IgD-negative memory B cell (primary cell): ENCODE data around the gene TCN2. TPM values are rescaled to one million over a fixed set of nuclear protein-coding genes. Genes with fewer than 3 reads are reported as not detected.

ENCODE experiments used
- H3K27ac Mint-ChIP-seq, 3 donors: one replicate each; pipeline ENCODE4 v1.8.0; 2020 to 2022; ENCODE audit warnings: mild to moderate bottlenecking in 3 of 3, mixed read lengths in 3 of 3, moderate library complexity in 1 of 3
- H3K27me3 Mint-ChIP-seq: one replicate; pipeline ENCODE4 v1.8.0; 2021; ENCODE audit warnings: mixed read lengths
- H3K36me3 Mint-ChIP-seq: one replicate; pipeline ENCODE4 v1.8.0; 2020; ENCODE audit warnings: mild to moderate bottlenecking, mixed read lengths
- H3K4me1 Mint-ChIP-seq, 3 donors: one replicate each; pipeline ENCODE4 v1.8.0; 2020 to 2022; ENCODE audit warnings: mixed read lengths in 3 of 3, mild to moderate bottlenecking in 1 of 3
- H3K4me3 Mint-ChIP-seq, 4 donors: one replicate each; pipeline ENCODE4 v1.8.0; 2020 to 2022; ENCODE audit warnings: mild to moderate bottlenecking in 4 of 4, mixed read lengths in 4 of 4, moderate library complexity in 3 of 4
- H3K9me3 Mint-ChIP-seq, 3 donors: one replicate each; pipeline ENCODE4 v1.8.0; 2020 to 2021; ENCODE audit warnings: mixed read lengths in 3 of 3, mild to moderate bottlenecking in 1 of 3
- polyA plus RNA-seq: library from polyadenylated mRNA; unstranded; fragments of 300-500 nt; fragmentation: Illumina TruSeq; gene quantifications from one replicate; pipeline ENCODE4 v1.2.3, GENCODE V29; 2021

TCN2 gene
- polyA plus RNA-seq, 1 donor from 2014 or later, result 0.48 TPM

- H3K4me3 Mint-ChIP-seq, result no peak overlapping the region
- no peaks in the 10 kb centered on the region for H3K36me3 Mint-ChIP-seq
- H3K27ac Mint-ChIP-seq, result no peak overlapping the region
- H3K27me3 Mint-ChIP-seq, result no peaks in the 10 kb centered on the region
- H3K9me3 Mint-ChIP-seq, result peaks cover 0 to 3% (median 0%) of the 10 kb centered on the region in 3 donors
- peaks cover 0 to 5% (median 4%) of the 10 kb centered on the region in 3 donors for H3K4me1 Mint-ChIP-seq
Observed at GRCh38 chr22:30640361-30640760, 33.4 kb downstream of the TCN2 start.

DNA sequence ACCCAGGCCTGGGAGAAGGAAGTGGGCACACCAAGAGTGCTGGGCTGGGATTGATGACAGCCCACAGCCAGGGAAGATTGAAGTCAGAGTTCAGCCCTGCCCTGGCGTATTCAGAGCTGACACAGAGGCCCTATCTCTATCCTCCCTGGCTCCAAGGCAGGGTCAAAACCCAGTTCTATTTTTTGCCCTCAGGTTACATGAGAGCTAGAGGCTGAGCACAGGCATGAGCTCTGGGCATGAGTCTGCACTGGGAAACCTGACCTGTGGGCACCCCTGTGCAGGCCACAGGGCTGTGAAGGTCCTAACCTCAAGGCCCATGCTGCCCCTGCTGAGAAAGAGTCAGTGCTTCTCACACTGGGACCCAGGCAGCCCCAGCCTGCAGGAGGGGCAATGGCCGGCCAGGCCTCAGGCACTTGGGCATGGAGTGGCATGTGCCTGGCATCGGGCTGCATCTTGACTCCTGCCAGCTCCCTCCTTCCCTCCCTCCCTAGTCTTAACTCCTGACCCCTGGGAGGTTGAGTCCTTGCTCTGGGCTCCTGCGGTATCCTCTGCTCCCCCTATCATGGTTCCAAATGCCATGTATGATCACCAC is 34.0 kb downstream of the TCN2 start:
- no peaks in the 10 kb centered on the region for H3K27me3 Mint-ChIP-seq
- peaks cover 0 to 3% (median 0%) of the 10 kb centered on the region in 3 donors for H3K9me3 Mint-ChIP-seq
- no peaks in the 10 kb centered on the region for H3K36me3 Mint-ChIP-seq
- peaks cover 0 to 4% (median 3%) of the 10 kb centered on the region in 3 donors for H3K4me1 Mint-ChIP-seq
- no peak overlapping the region for H3K27ac Mint-ChIP-seq
- H3K4me3 Mint-ChIP-seq, result no peak overlapping the region

DNA sequence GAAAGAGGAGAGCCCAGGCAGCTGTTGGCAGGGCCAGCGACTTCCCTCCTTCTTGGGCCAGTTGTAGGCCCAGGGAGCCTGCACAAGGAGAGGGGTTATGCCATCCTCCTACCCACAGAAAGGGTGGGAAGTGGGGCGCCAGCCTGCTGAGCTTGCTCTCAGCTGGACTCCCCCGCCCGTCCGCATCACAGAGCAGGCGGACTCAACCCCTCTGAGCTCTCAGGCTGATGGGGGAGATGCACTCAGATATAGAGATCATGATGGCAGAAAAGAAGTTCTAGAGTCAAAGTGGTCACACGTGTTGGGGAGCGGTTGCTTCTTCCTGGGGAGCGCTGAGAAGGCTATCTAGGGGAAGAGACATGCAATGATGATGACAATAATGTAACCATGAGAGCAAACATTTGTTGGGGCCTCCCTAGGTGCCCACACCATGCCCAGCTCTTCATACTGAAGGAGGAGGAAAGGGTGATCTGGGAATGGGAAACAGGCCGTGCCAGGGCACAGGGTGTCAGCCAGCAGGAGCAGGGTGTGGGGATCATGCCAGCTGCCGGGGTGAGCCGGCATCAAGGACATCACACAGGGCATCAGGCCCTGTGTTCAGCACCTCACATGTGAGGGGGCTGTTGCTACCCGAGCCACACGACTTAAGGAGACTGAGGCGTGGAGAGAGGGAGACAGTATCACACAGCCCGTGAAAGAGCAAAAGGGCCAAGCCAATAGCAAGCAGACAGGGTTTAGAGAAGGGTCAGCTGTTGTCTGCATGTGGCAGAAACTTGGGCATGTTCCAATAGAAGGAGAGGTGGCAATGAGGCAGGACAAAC is 36.3 kb downstream of the TCN2 start:
- Mint-ChIP-seq H3K4me3 (no peak overlapping the region), H3K36me3 (no peaks in the 10 kb centered on the region), H3K27ac (no peak overlapping the region), H3K4me1 (peaks cover 0 to 2% (median 0%) of the 10 kb centered on the region in 3 donors), H3K27me3 (no peaks in the 10 kb centered on the region), H3K9me3 (peaks cover 0 to 3% (median 0%) of the 10 kb centered on the region in 3 donors)

- Mint-ChIP-seq H3K4me3 (no peak overlapping the region), H3K36me3 (no peaks in the 10 kb centered on the region)
Observed at GRCh38 chr22:30646518-30647160, 39.7 kb downstream of the TCN2 start.

DNA sequence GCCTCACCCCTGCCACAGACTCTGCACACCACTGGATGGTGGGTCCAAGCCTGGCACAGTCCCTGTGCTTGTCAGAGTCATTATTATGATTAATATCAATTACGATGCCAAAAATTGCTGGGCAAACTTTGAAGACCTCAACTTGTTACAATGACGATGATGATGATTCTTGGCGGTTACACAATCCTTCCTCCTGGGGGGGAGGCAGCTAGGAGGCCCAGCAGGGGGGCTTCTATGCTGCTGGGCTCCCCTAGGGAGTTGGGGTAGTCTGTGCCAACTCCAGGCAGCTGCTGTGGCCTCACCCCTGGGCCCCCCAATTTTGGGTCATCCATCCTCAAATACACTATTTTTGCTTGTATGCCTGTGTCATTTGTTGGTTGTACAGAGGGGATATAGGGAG is 40.6 kb downstream of the TCN2 start:
- Mint-ChIP-seq H3K27me3 (no peaks in the 10 kb centered on the region), H3K36me3 (no peaks in the 10 kb centered on the region), H3K4me1 (peaks cover 0 to 4% (median 3%) of the 10 kb centered on the region in 3 donors), H3K9me3 (peaks cover 0 to 2% (median 0%) of the 10 kb centered on the region in 3 donors), H3K27ac (no peak overlapping the region), H3K4me3 (no peak overlapping the region)

More at GRCh38 chr22:30646518-30647160, 39.7 kb downstream of the TCN2 start:
- peaks cover 0 to 2% (median 0%) of the 10 kb centered on the region in 3 donors for H3K9me3 Mint-ChIP-seq
- H3K27me3 Mint-ChIP-seq, result no peaks in the 10 kb centered on the region
- peaks cover 0 to 4% (median 3%) of the 10 kb centered on the region in 3 donors for H3K4me1 Mint-ChIP-seq
- H3K27ac Mint-ChIP-seq, result no peak overlapping the region

GRCh38 chr22:30648825-30649224 is 41.9 kb downstream of the TCN2 start:
- H3K9me3 Mint-ChIP-seq, result peaks cover 0 to 2% (median 0%) of the 10 kb centered on the region in 3 donors
- H3K4me1 Mint-ChIP-seq, result peaks cover 0 to 3% (median 2%) of the 10 kb centered on the region in 3 donors
- H3K4me3 Mint-ChIP-seq, result no peak overlapping the region
- H3K36me3 Mint-ChIP-seq, result no peaks in the 10 kb centered on the region
- peak overlapping the region in 1 of 3 donors; percentile 74 for H3K27ac Mint-ChIP-seq
- no peaks in the 10 kb centered on the region for H3K27me3 Mint-ChIP-seq

DNA sequence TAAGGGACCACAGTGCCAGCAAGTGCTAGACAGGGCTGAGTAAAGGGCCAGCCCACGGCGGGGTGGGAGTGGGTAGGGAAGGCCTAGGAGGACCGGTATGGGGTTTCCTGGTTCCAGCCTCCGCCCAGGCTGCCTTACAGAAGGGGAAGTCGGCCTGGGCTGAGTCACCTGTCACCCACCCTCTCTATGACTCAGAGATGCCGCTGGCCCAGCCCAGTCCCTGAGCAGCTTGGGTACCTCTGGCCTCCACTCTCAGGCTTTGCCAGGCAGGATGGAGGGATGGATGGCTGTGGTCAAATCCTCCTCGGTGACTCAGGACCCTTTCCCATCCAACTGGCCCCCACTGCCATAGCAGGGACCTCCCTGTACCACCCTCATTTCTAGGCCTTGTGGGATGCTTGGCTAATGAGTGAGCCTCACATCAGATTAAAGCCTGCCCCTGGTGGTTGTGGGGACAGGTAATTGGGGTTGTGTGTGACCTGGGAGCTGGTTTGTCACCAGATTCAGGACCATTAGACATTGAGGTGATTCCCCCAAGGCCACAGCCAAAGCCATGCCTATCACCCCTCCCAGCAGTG is 42.5 kb downstream of the TCN2 start:
- Mint-ChIP-seq H3K27ac (peak overlapping the region in 1 of 3 donors; percentile 74), H3K27me3 (no peaks in the 10 kb centered on the region), H3K36me3 (peaks cover 2% of the 10 kb centered on the region), H3K4me3 (peak overlapping the region in 2 of 4 donors; percentile 66 to 72), H3K4me1 (peaks cover 0 to 3% (median 2%) of the 10 kb centered on the region in 3 donors), H3K9me3 (peaks cover 0 to 2% (median 0%) of the 10 kb centered on the region in 3 donors)

GRCh38 chr22:30650508-30651116 is 43.6 kb downstream of the TCN2 start:
- peak overlapping the region in 1 of 3 donors; percentile 74 for H3K27ac Mint-ChIP-seq
- H3K4me3 Mint-ChIP-seq, result no peak overlapping the region
- peaks cover 0 to 3% (median 2%) of the 10 kb centered on the region in 3 donors for H3K4me1 Mint-ChIP-seq
- H3K36me3 Mint-ChIP-seq, result peaks cover 2% of the 10 kb centered on the region
- H3K9me3 Mint-ChIP-seq, result peaks cover 0 to 2% (median 0%) of the 10 kb centered on the region in 3 donors
- H3K27me3 Mint-ChIP-seq, result no peaks in the 10 kb centered on the region

GRCh38 chr22:30652852-30653251 is 45.9 kb downstream of the TCN2 start:
- Mint-ChIP-seq H3K27me3 (no peaks in the 10 kb centered on the region), H3K36me3 (peaks cover 2% of the 10 kb centered on the region), H3K27ac (no peak overlapping the region), H3K4me1 (peaks cover 0 to 3% (median 2%) of the 10 kb centered on the region in 3 donors), H3K9me3 (peaks cover 0 to 2% (median 0%) of the 10 kb centered on the region in 3 donors), H3K4me3 (peak overlapping the region in 1 of 4 donors; percentile 33)

GRCh38 chr22:30654361-30654760 is 47.4 kb downstream of the TCN2 start:
- peaks cover 0 to 3% (median 0%) of the 10 kb centered on the region in 3 donors for H3K4me1 Mint-ChIP-seq
- peaks cover 0 to 2% (median 0%) of the 10 kb centered on the region in 3 donors for H3K9me3 Mint-ChIP-seq
- H3K4me3 Mint-ChIP-seq, result no peak overlapping the region
- H3K27me3 Mint-ChIP-seq, result no peaks in the 10 kb centered on the region
- peaks cover 4% of the 10 kb centered on the region for H3K36me3 Mint-ChIP-seq
- peak overlapping the region in 1 of 3 donors; percentile 46 for H3K27ac Mint-ChIP-seq

GRCh38 chr22:30655532-30655931 is 48.6 kb downstream of the TCN2 start:
- peaks cover 6% of the 10 kb centered on the region for H3K36me3 Mint-ChIP-seq
- peaks cover 0 to 4% (median 3%) of the 10 kb centered on the region in 3 donors for H3K4me1 Mint-ChIP-seq
- H3K27ac Mint-ChIP-seq, result no peak overlapping the region
- H3K27me3 Mint-ChIP-seq, result no peaks in the 10 kb centered on the region
- H3K4me3 Mint-ChIP-seq, result no peak overlapping the region
- H3K9me3 Mint-ChIP-seq, result peaks cover 0 to 2% (median 0%) of the 10 kb centered on the region in 3 donors

GRCh38 chr22:30662040-30662439 is 55.1 kb downstream of the TCN2 start:
- H3K4me3 Mint-ChIP-seq, result no peak overlapping the region
- peaks cover 9 to 21% (median 11%) of the 10 kb centered on the region in 3 donors for H3K4me1 Mint-ChIP-seq
- H3K9me3 Mint-ChIP-seq, result no peaks in the 10 kb centered on the region
- H3K27me3 Mint-ChIP-seq, result no peaks in the 10 kb centered on the region
- H3K36me3 Mint-ChIP-seq, result peaks cover 9% of the 10 kb centered on the region
- H3K27ac Mint-ChIP-seq, result no peak overlapping the region

- Mint-ChIP-seq H3K9me3 (no peaks in the 10 kb centered on the region), H3K27me3 (no peaks in the 10 kb centered on the region), H3K4me3 (peak overlapping the region in 1 of 4 donors; percentile 95)
Observed at GRCh38 chr22:30664798-30665197, 57.8 kb downstream of the TCN2 start.

GRCh38 chr22:30665266-30665665 is 58.3 kb downstream of the TCN2 start:
- no peaks in the 10 kb centered on the region for H3K9me3 Mint-ChIP-seq
- H3K27me3 Mint-ChIP-seq, result no peaks in the 10 kb centered on the region
- H3K36me3 Mint-ChIP-seq, result peaks cover 7% of the 10 kb centered on the region
- peak overlapping the region in 3 of 4 donors; percentile 1 to 95 (median 17) for H3K4me3 Mint-ChIP-seq
- no peak overlapping the region for H3K27ac Mint-ChIP-seq
- H3K4me1 Mint-ChIP-seq, result peaks cover 11 to 18% (median 12%) of the 10 kb centered on the region in 3 donors

More at GRCh38 chr22:30664798-30665197, 57.8 kb downstream of the TCN2 start:
- Mint-ChIP-seq H3K36me3 (peaks cover 7% of the 10 kb centered on the region), H3K4me1 (peaks cover 10 to 19% (median 12%) of the 10 kb centered on the region in 3 donors), H3K27ac (no peak overlapping the region)
